HEK293 (cell line): Measurements from ENCODE around the gene FOXO3.

Experiments used
- CTCF ChIP-seq: fragments of 450-650 bp; formaldehyde crosslinking; IDR thresholded peaks from 2 replicates; pipeline ENCODE4 v1.5.1; 2016; ENCODE audit warnings: missing biosample characterization, missing genetic modification characterization
- KLF16 ChIP-seq: fragments of 450-650 bp; formaldehyde crosslinking; IDR thresholded peaks from 2 replicates; pipeline ENCODE4 v1.5.1; 2017; ENCODE audit warnings: missing biosample characterization, missing genetic modification characterization
- MZF1 ChIP-seq: fragments of 450-650 bp; formaldehyde crosslinking; IDR thresholded peaks from 2 replicates; pipeline ENCODE4 v1.5.1; 2017; ENCODE audit warnings: missing biosample characterization, missing genetic modification characterization, borderline replicate concordance
- SCRT2 ChIP-seq: fragments of 450-650 bp; formaldehyde crosslinking; IDR thresholded peaks from 2 replicates; pipeline ENCODE4 v1.5.1; 2016; ENCODE audit warnings: missing biosample characterization, missing genetic modification characterization
- ZBTB49 ChIP-seq: fragments of 450-650 bp; formaldehyde crosslinking; IDR thresholded peaks from 2 replicates; pipeline ENCODE4 v1.5.1; 2016; ENCODE audit warnings: missing biosample characterization, missing genetic modification characterization, low read depth
- ZBTB7A ChIP-seq: fragments of 450-650 bp; formaldehyde crosslinking; IDR thresholded peaks from 2 replicates; pipeline ENCODE4 v1.5.1; 2016; ENCODE audit warnings: low read depth, missing biosample characterization, missing genetic modification characterization
- ZNF132 ChIP-seq: fragments of 450-650 bp; formaldehyde crosslinking; IDR thresholded peaks from 2 replicates; pipeline ENCODE4 v1.5.1; 2017; ENCODE audit warnings: missing biosample characterization, missing genetic modification characterization, borderline replicate concordance
- ZNF23 ChIP-seq: fragments of 450-650 bp; formaldehyde crosslinking; IDR thresholded peaks from 2 replicates; pipeline ENCODE4 v1.5.1; 2016; ENCODE audit warnings: missing biosample characterization, missing genetic modification characterization, borderline replicate concordance

- TF ChIP-seq CTCF (tag by site-specific recombination) (no peak), ZBTB7A (tag by site-specific recombination) (no peak), ZNF23 (tag by site-specific recombination) (no peak), MZF1 (no peak), KLF16 (tag by site-specific recombination) (no peak), ZNF132 (tag by site-specific recombination) (no peak), ZBTB49 (tag by site-specific recombination) (no peak), SCRT2 (tag by site-specific recombination) (no peak)
Measured at GRCh38 chr6:108650325-108650724, 89.6 kb downstream of the FOXO3 start.
